ENCODE data around the gene ZNF358.

- no peak for TF ChIP-seq CTCF (IDR thresholded peaks at IDR 0.05)
- TF ChIP-seq POLR2A (IDR thresholded peaks at IDR 0.05), result no peak
These were observed 45.2 kb upstream of the ZNF358 start for GRCh38 chr19:7470540-7471305.

Measured in transverse colon (tissue), 3 donors.